ENCODE data around the gene CHST1.

GRCh38 chr11:45606514-45607281 is 58.7 kb downstream of the CHST1 start:
- no peak for TF ChIP-seq EZH2 (IDR thresholded peaks at IDR 0.05; ENCODE audit: insufficient read depth, low read length)
- no peak for TF ChIP-seq CTCF (IDR thresholded peaks at IDR 0.05; ENCODE audit: insufficient read depth, low read depth, low read length)

All from astrocyte (in vitro differentiated cells and primary cell).